HG03439 (cell line): ENCODE measurements around the gene FRMPD3.

Experiments used
- ATAC-seq: cut with Tn5 transposase; IDR thresholded peaks from one replicate; pipeline ENCODE4 v1.9.1; 2021; ENCODE audit warnings: mild to moderate bottlenecking, moderate library complexity; ENCODE audit not compliant: unreplicated experiment

Gene FRMPD3

DNA sequence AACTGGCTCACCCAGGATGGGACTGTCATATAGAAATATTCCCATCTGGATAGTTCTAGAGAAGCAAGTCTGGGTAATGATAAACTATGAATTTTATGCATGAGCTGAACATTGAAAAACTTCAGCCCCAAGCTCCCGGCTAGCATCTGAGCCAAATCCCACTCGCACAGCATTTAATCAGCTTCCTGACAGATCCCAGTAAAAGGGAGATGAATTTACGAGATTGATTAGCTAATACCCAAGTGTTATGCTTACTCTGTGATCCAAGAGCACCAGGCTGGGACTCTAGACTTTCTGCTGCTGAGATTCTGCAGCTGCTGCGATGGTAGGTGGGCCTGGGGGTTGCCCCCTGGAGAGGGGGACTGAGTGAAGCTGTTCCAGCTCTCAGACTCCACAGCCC is 28.0 kb downstream of the FRMPD3 start:
- ATAC-seq: no peak

DNA sequence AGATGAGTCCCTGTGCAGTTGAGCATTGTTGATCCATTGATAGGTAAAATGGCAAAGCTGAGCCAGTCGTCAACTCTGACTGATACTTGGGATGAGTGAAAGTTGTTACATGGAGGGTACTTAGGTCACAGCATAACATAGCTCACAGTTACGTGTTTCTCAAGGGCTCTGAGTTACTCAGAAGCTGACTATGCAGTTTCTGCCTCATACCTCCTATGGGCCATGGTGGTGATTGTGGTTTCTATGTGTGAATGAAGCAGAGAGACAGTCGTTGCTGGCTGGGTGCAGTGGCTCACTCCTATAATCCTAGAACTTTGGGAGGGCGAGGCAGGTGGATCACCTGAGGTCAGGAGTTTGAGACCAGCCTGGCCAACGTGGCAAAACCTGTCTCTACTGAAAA is 30.8 kb downstream of the FRMPD3 start:
- ATAC-seq: no peak

DNA sequence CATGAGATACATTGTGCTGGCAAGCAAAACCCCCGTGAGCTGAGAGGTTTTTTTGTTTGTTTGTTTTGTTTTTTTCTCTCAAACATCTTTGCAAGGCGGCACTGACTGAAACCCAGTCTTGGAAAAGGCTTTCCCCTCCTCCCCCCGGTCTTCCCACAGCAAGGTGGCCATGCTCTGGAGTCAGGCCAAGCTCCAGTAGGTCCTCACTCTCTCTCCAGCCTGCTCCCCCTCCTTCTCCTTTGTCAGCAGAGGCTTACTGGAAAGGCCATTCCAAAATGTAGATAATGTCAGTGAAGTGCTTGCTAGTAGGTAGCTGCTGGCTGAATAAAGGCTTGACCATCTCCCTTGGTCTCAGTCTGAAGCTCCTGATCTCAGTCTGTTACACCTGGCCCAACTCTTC is 32.6 kb downstream of the FRMPD3 start:
- ATAC-seq: no peak

DNA sequence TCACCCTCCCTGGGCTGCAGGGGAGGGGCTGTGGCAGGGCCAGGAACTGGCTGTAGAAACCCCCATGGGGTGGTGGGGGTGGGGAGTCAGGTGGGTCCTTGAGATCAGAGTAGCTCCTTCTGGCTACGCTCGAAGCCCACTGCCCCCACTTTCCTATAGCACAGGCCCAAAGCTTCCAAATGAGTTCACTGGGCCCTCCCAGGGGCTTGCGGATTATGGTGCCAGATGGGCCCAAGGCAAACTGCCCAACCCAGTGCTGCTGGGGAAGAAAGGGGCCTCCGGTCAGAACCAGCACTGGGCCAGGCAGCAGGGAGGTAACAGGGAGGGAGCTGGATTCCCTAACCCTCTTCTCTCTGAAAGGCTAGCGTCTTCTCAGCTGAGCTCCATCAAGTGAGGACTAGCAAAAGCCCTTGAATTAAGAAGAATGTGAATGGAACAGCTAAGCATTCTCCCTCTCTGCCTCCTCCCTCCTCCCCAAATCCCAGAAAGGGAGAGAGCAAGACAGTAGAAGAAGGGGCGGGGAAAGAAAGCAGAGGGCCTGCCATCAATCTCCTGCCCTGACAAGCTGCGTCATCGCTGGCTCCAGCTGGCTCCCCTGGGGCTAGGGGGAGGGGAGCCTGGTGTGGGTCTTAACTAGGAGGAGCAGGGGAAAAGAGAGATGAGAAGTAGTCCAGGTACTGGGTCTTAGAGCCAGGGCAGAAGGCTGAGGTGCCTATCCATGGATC is 34.7 kb downstream of the FRMPD3 start:
- no peak for ATAC-seq

DNA sequence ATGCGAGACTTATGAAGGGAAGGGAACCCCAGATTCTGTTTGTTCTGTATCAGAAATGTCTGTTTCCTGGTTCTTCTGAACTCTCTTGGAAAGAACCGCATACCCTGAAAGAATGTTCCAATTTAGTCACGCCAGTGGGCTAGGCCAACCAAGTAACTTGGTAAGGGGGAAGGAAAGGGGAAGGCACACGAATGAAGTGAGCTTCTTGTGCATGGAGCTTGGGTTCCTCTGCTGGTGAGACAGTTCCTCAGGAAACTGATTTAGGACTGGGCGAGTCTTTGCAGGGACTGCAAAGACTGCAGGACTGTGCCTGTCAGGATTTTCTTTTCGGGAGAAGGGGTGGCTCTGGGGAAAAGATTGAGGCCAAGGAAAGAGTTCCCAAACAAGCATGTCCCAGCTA is 35.6 kb downstream of the FRMPD3 start:
- no peak for ATAC-seq

DNA sequence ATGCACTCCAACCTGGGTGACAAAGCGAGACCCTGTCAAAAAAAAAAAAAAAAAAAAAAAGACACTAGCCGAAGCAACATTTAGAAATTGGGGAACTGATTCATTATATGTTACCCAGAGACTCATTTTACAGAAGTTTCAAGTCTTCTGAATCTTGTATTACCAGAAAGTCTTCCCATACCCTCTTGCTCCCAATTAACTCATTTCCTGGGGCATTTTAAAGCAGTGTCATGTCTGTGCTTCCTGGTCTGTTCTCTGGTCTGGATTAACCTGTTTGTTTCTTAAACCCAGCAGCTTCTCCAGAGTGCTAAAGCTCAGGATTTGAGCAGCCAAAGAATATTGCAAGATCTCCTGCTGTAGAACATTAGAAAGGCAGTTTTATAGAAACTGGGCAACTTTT is 43.7 kb downstream of the FRMPD3 start:
- ATAC-seq: no peak

DNA sequence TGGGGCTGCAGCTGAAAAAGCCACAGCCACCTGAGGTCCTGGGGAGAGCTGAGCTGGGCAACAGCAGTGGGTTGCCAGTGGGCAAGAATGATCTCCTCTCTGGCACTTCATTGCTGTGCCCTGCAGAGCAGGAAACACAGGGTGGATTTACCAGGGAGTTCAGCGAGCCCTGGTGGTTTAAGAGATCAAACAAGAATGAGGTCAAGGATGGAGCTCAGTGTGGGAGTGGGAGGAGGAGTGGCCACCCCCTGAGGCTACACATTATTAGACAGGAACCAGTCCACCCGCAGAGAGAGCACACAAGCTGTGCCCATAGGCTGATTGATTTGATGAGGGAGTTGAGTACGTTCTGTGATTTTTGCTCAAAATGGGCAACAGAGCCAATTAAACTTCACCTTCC is 47.3 kb downstream of the FRMPD3 start:
- no peak for ATAC-seq
